Stimulated activated CD8-positive, alpha-beta memory T cell treated with anti-CD3 and anti-CD28 coated beads, Interleukin-12 subunit alpha, Interleukin-12 subunit beta, amount 100 ng/mL, for 4 hours (primary cell): ENCODE data around the gene SERINC2.
"Not testable (repeated sequence)": the region's sequence is repeated elsewhere in the genome, so short reads cannot be mapped to it uniquely, and the experiment has no call there.

Experiments used
- DNase-seq: peaks from one replicate; pipeline ENCODE4 v3.0.0-alpha.2; 2020; ENCODE audit warnings: low read depth

The SERINC2 gene

GRCh38 chr1:31414980-31415370 lies 2.0 kb downstream of the SERINC2 start:
- DNase-seq: no peak

- no peak for DNase-seq
These were observed 2.6 kb downstream of the SERINC2 start for GRCh38 chr1:31415658-31416057.

- no peak for DNase-seq
These were observed 3.2 kb downstream of the SERINC2 start for GRCh38 chr1:31416101-31416736.

GRCh38 chr1:31417148-31417547 lies 4.1 kb downstream of the SERINC2 start:
- DNase-seq: no peak

- DNase-seq: no peak
These were observed 5.8 kb downstream of the SERINC2 start for GRCh38 chr1:31418626-31419323.

GRCh38 chr1:31420716-31421115 lies 7.7 kb downstream of the SERINC2 start:
- no peak for DNase-seq

- DNase-seq: no peak
These were observed 8.5 kb downstream of the SERINC2 start for GRCh38 chr1:31421371-31422040.

GRCh38 chr1:31422505-31423319 lies 9.7 kb downstream of the SERINC2 start:
- DNase-seq: peak; percentile 29

- DNase-seq: no peak
These were observed 10.5 kb downstream of the SERINC2 start for GRCh38 chr1:31423418-31423947.

GRCh38 chr1:31424568-31424967 lies 11.6 kb downstream of the SERINC2 start:
- DNase-seq: no peak

GRCh38 chr1:31425301-31426081 lies 12.5 kb downstream of the SERINC2 start:
- no peak for DNase-seq

- no peak for DNase-seq
These were observed 13.4 kb downstream of the SERINC2 start for GRCh38 chr1:31426249-31426922.

- no peak for DNase-seq
These were observed 14.3 kb downstream of the SERINC2 start for GRCh38 chr1:31427322-31427721.

GRCh38 chr1:31428436-31429221 lies 15.6 kb downstream of the SERINC2 start:
- DNase-seq: no peak

- DNase-seq: no peak
These were observed 16.6 kb downstream of the SERINC2 start for GRCh38 chr1:31429583-31429982.

GRCh38 chr1:31431351-31432257 lies 18.6 kb downstream of the SERINC2 start:
- not testable (repeated sequence) for DNase-seq

GRCh38 chr1:31432592-31433395 lies 19.8 kb downstream of the SERINC2 start:
- DNase-seq: no peak

GRCh38 chr1:31433396-31433930 lies 20.4 kb downstream of the SERINC2 start:
- no peak for DNase-seq
